ENCODE results near the gene RAB44.

GRCh38 chr6:36714511-36714910 lies 16.9 kb downstream of the RAB44 start:
- TF ChIP-seq POLR2AphosphoS5 (IDR thresholded peaks at IDR 0.05; ENCODE audit: borderline replicate concordance, low read depth, low read length) (no peak), EZH2 (IDR thresholded peaks at IDR 0.05) (no peak), FOXP2 (optimal IDR thresholded peaks at IDR 0.05; ENCODE audit: control extremely low read depth, extremely low read length, insufficient read depth) (no peak)

Measured in SK-N-MC (cell line).